BLaER1 treated with 17β-estradiol and CSF1 and Interleukin-3, amounts not matched to agents 10 nM and 100 nM (cell line): ENCODE measurements around the gene BNIPL.

ENCODE experiments used
- H3K27ac ChIP-seq, 11 experiments: shearing (Covaris generic); formaldehyde crosslinking; 2 replicates each; pipeline ENCODE4 v1.8.1; 2022
- H3K27me3 ChIP-seq, 11 experiments: shearing (Covaris generic); formaldehyde crosslinking; 2 replicates each; pipeline ENCODE4 v1.8.1; 2022
- H3K36me3 ChIP-seq, 11 experiments: shearing (Covaris generic); formaldehyde crosslinking; 2 replicates each; pipeline ENCODE4 v1.8.1; 2022
- H3K4me1 ChIP-seq, 10 experiments: shearing (Covaris generic); formaldehyde crosslinking; 2 replicates each; pipeline ENCODE4 v1.8.1; 2022
- H3K4me2 ChIP-seq, 11 experiments: shearing (Covaris generic); formaldehyde crosslinking; 2 replicates each; pipeline ENCODE4 v1.8.1; 2022
- H3K4me3 ChIP-seq, 10 experiments: shearing (Covaris generic); formaldehyde crosslinking; 2 replicates each; pipeline ENCODE4 v1.8.1; 2022
- H3K9ac ChIP-seq, 11 experiments: shearing (Covaris generic); formaldehyde crosslinking; 2 replicates each; pipeline ENCODE4 v1.8.1; 2022
- H3K9me3 ChIP-seq, 11 experiments: shearing (Covaris generic); formaldehyde crosslinking; replicated peaks in 1 of 11; 2 replicates each; pipeline ENCODE4 v1.8.1; 2022
- H4K20me1 ChIP-seq, 11 experiments: shearing (Covaris generic); formaldehyde crosslinking; 2 replicates each; pipeline ENCODE4 v1.8.1; 2022
- Cebpa-rat ChIP-seq, 11 experiments: shearing (Covaris generic); IDR thresholded peaks; 2 replicates each; pipeline ENCODE4 v1.8.1; 2022

The BNIPL gene

DNA sequence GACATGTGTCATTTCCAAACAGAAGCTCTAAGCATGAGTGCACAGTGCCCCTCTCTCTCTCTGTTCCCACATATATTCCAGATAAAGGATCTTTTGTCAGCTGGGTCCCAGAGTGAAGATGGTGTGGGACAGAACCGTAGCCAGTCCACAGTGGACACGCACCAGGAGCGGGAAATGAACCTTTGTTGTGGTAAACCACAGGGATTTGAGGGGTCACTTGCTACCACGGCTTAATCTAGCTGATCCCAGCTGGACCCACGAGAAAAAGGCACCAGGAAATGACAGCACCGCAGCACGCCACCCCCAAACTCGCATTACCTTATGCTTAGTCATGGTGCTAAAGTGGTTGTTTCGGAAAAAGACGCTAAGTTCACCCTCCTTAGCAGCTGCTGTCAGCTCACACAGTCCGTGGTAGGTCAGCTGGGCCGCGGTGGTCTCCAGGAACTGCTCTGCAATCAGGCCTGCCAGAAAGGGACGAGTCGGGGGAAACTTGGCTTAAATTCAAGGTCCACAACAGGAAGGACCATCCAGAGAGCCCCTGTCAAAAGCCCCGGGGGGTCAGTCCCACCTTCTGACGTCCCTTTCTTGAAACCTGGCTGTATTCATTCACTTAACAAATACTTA is 37.2 kb upstream of the BNIPL start:
- Histone ChIP-seq H3K4me1 (peaks cover 34 to 64% (median 56%) of the 10 kb centered on the region in 10 experiments), H3K9me3 (no peaks in the 10 kb centered on the region), H3K27ac (peak overlapping the region in 10 of 11 experiments; percentile 23 to 67 (median 58); a peak in 20 of 22 replicates), H3K9ac (peak overlapping the region; percentile 1 to 61 (median 37); a peak in 17 of 22 replicates), H4K20me1 (peaks cover 0 to 10% (median 0%) of the 10 kb centered on the region in 11 experiments; a peak in 2 of 22 replicates), H3K27me3 (no peaks in the 10 kb centered on the region), H3K36me3 (peaks cover 25 to 66% (median 42%) of the 10 kb centered on the region in 11 experiments), H3K4me3 (no peak overlapping the region), H3K4me2 (peak overlapping the region; percentile 16 to 97 (median 65); a peak in 20 of 22 replicates)
- TF ChIP-seq Cebpa-rat (IDR thresholded peaks at IDR 0.05) = no peak

DNA sequence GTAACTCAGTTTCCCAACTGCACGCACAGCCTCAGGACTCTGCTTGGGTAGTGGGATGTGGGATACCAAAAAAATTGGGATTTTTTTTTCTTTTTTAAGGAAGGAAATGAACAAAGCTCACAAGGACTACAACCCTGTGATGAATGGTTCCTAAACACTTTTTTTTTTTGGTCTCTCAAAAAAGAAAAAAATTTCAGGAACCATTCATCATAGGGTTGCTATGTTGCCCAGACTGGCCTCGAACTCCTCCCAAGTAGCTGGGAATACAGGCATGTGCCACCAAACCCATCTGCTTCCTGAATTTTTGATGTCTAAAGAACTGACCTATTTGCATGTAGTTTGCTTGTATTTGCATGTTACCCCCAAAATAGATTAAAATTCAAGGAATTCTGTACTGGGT is 36.5 kb upstream of the BNIPL start:
- TF ChIP-seq Cebpa-rat (IDR thresholded peaks at IDR 0.05) = no peak
- Histone ChIP-seq H3K4me3 (no peak overlapping the region), H3K27me3 (no peaks in the 10 kb centered on the region), H3K9ac (peak overlapping the region in 2 of 11 experiments; percentile 30 to 60; a peak in 2 of 22 replicates), H3K4me1 (peaks cover 42 to 72% (median 63%) of the 10 kb centered on the region in 10 experiments), H3K4me2 (peak overlapping the region; percentile 16 to 97 (median 65); a peak in 19 of 22 replicates), H4K20me1 (peaks cover 0 to 10% (median 0%) of the 10 kb centered on the region in 11 experiments; a peak in 2 of 22 replicates), H3K27ac (peak overlapping the region in 7 of 11 experiments; percentile 47 to 67 (median 59); a peak in 11 of 22 replicates), H3K36me3 (peaks cover 25 to 66% (median 42%) of the 10 kb centered on the region in 11 experiments), H3K9me3 (no peaks in the 10 kb centered on the region)

DNA sequence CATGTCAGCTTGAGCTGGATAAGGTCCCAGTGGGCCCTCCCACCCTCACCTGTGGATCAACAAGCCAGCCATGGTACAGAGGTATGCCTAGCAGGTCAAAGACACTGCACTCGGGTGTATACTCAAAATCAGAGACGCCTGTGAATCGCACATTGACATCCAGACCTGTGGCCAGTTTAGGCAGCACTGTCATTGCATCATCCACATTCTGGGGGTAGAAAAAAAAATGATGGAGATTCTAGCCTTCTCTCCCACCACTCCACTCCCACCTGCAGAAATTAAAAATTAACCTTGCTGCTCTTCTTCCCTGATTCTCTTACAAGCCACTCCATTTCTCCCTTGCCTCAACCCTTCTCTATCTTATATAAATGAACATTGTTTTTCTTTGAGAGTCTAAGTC is 36.0 kb upstream of the BNIPL start:
- Histone ChIP-seq H3K27ac (no peak overlapping the region; a peak in 1 of 22 replicates), H3K4me2 (peak overlapping the region in 6 of 11 experiments; percentile 65 to 97 (median 92); a peak in 12 of 22 replicates), H3K9ac (no peak overlapping the region), H3K4me3 (no peak overlapping the region), H3K27me3 (no peaks in the 10 kb centered on the region), H3K9me3 (no peaks in the 10 kb centered on the region), H3K36me3 (peaks cover 25 to 62% (median 42%) of the 10 kb centered on the region in 11 experiments), H3K4me1 (peaks cover 46 to 77% (median 68%) of the 10 kb centered on the region in 10 experiments), H4K20me1 (peaks cover 0 to 10% (median 0%) of the 10 kb centered on the region in 11 experiments; a peak in 2 of 22 replicates)
- 0 out of 22 replicates have a peak, but pooled peaks of 1 of the 11 experiments have one; percentile 30 for TF ChIP-seq Cebpa-rat (IDR thresholded peaks at IDR 0.05)

DNA sequence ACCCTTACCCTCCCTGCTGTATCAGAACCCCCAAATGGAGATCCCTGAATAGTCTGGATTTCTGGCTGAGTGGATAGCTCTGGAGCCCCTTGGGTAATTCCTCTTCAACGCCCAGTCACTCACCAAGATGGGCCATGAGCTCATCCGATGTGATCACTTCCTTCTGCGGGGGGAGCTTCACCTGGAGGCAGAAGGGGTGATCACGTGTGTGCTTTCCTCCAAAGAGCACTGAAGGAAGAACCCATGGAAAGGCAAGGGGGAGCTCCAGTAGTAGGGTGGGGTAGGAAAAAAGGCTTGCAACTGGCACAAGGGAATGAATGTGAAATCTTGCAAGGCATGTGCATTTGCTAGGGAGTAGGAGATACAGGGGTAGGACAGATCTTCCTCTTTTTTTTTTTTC is 34.8 kb upstream of the BNIPL start:
- peaks cover 25 to 61% (median 39%) of the 10 kb centered on the region in 11 experiments for H3K36me3 ChIP-seq
- no peak for TF ChIP-seq Cebpa-rat (IDR thresholded peaks at IDR 0.05)
- no peak overlapping the region for H3K4me3 ChIP-seq

DNA sequence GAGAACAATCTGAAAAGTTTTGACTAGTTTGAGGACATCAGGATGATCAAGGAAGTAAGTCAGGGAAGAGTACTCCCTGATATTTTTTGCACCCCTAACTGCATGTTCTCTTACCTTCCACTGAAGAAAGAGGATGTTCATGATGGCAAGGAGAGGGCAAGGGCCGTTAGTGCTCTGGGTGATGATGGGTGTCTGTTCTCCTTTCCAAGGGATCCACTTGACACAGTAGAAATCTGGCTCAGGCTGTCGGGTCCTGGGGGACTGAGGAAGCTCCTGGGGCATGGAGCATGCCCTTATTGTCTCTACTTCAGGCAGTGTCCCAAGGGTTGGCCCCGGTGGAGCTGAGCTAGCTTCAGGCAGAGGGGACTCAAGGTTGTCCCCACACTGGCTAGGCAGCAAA is 34.3 kb upstream of the BNIPL start:
- peak overlapping the region; percentile 83 to 97 (median 93); a peak in 21 of 22 replicates for H3K4me2 ChIP-seq
- H3K9ac ChIP-seq = peak overlapping the region in 4 of 11 experiments; percentile 24 to 82 (median 67); a peak in 3 of 22 replicates
- peaks cover 0 to 10% (median 0%) of the 10 kb centered on the region in 11 experiments; a peak in 2 of 22 replicates for H4K20me1 ChIP-seq
- H3K27me3 ChIP-seq = no peaks in the 10 kb centered on the region
- peaks cover 60 to 81% (median 77%) of the 10 kb centered on the region in 10 experiments for H3K4me1 ChIP-seq
- peak overlapping the region in 4 of 10 experiments; percentile 67 to 76 (median 73); a peak in 3 of 20 replicates for H3K4me3 ChIP-seq
- peak overlapping the region in 9 of 11 experiments; percentile 33 to 85 (median 71); a peak in 18 of 22 replicates for H3K27ac ChIP-seq
- no peaks in the 10 kb centered on the region for H3K9me3 ChIP-seq
- peaks cover 21 to 57% (median 35%) of the 10 kb centered on the region in 11 experiments for H3K36me3 ChIP-seq
- TF ChIP-seq Cebpa-rat (IDR thresholded peaks at IDR 0.05) = no peak

More for the DNA sequence above, 34.8 kb upstream of the BNIPL start:
- Histone ChIP-seq H3K27me3 (no peaks in the 10 kb centered on the region), H3K27ac (peak overlapping the region in 8 of 11 experiments; percentile 33 to 85 (median 74); a peak in 14 of 22 replicates), H3K9me3 (no peaks in the 10 kb centered on the region), H3K4me2 (peak overlapping the region in 8 of 11 experiments; percentile 83 to 97 (median 92); a peak in 16 of 22 replicates), H4K20me1 (peaks cover 0 to 10% (median 0%) of the 10 kb centered on the region in 11 experiments; a peak in 2 of 22 replicates), H3K9ac (peak overlapping the region in 1 of 11 experiments; percentile 82; a peak in 1 of 22 replicates), H3K4me1 (peaks cover 57 to 78% (median 74%) of the 10 kb centered on the region in 10 experiments)

DNA sequence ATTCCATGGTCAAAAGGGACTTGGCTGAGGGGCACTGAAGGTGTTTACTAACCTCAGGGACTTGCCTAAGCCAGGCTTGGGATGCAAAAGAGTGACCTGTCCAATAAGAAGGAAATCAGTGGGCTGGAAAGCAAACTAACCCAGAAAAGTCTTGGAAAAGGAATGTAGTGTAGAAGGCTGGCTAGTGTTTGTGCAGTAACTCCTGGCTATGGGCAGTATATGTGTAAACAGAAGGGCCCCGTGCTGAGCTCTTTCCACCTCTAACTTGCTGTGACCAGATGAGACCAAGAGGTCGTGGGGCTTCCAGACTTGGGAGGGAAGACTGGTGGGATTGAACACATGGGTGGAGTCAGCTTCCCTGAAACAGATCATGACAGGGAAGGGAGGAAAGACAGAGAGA is 33.8 kb upstream of the BNIPL start:
- Histone ChIP-seq H3K9me3 (no peaks in the 10 kb centered on the region), H3K4me2 (peak overlapping the region; percentile 83 to 97 (median 93)), H3K27me3 (no peaks in the 10 kb centered on the region), H3K9ac (peak overlapping the region in 9 of 11 experiments; percentile 24 to 82 (median 63); a peak in 15 of 22 replicates), H3K36me3 (peaks cover 15 to 51% (median 29%) of the 10 kb centered on the region in 11 experiments), H4K20me1 (peaks cover 0 to 10% (median 0%) of the 10 kb centered on the region in 11 experiments; a peak in 2 of 22 replicates), H3K4me3 (peak overlapping the region in 6 of 10 experiments; percentile 49 to 76 (median 70); a peak in 10 of 20 replicates), H3K27ac (peak overlapping the region in 10 of 11 experiments; percentile 33 to 85 (median 70); a peak in 19 of 22 replicates), H3K4me1 (peaks cover 66 to 87% (median 83%) of the 10 kb centered on the region in 10 experiments)
- no peak for TF ChIP-seq Cebpa-rat (IDR thresholded peaks at IDR 0.05)

DNA sequence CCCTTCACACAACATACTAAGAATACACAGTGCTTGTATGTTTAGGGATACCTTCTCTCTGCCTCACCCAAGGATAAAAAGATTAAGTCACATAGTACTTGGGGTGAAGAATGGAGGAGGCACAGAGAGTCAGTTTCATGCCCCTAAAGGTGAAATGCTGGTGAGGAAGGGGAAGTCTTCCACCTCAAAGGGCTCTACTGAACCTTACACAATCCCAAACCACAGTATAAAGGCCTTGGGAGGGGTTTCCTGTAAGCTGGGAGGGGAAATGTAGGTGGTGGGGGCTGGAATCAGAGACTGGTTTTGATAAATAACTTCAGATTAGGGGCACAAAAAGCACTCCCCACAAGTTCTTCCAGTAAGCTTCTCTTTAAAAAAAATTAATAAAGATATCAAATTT is 33.2 kb upstream of the BNIPL start:
- Histone ChIP-seq H3K4me2 (peak overlapping the region; percentile 83 to 97 (median 93)), H3K27me3 (no peaks in the 10 kb centered on the region), H3K9ac (peak overlapping the region; percentile 25 to 84 (median 63); a peak in 19 of 22 replicates), H3K9me3 (no peaks in the 10 kb centered on the region), H3K4me3 (peak overlapping the region in 9 of 10 experiments; percentile 5 to 76 (median 50); a peak in 15 of 20 replicates), H4K20me1 (peaks cover 0 to 10% (median 0%) of the 10 kb centered on the region in 11 experiments; a peak in 2 of 22 replicates), H3K27ac (peak overlapping the region in 10 of 11 experiments; percentile 33 to 85 (median 70); a peak in 19 of 22 replicates), H3K4me1 (peaks cover 70 to 92% (median 87%) of the 10 kb centered on the region in 10 experiments), H3K36me3 (peaks cover 9 to 45% (median 25%) of the 10 kb centered on the region in 11 experiments)
- TF ChIP-seq Cebpa-rat (IDR thresholded peaks at IDR 0.05) = peak in 1 of 11 experiments; percentile 29; a peak in 1 of 22 replicates

DNA sequence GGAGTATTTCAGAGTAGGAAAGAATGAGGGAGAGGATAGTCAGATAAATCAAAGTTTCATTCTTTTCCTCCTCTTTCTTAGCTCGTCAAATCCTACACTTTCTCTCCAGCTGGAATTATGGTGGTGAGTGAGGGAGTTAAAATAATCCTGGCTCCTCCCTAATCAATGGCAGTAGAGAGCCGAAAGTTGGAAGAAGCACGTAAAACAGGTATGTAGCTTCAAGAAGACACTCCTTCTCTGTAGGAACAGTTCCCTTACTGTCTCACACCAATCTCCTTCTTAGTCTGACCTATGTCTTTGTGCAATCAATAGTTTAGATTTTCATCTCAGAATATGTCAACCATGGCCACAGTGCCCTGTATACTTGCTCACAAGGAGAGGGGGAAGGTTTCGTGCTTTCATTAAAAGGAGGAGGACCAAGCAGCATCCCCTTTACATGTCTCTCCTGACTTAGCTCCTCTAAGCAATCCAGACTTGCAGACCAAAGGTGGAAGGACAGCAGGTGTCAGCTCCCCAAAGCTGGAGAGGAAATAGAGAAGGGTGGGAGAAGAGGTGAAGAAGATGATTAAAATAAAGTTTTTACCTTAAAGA is 30.6 kb upstream of the BNIPL start:
- Histone ChIP-seq H4K20me1 (peaks cover 0 to 10% (median 0%) of the 10 kb centered on the region in 11 experiments; a peak in 2 of 22 replicates), H3K4me2 (peak overlapping the region; percentile 83 to 97 (median 93)), H3K27ac (peak overlapping the region; percentile 63 to 90 (median 82); a peak in 21 of 22 replicates), H3K9me3 (no peaks in the 10 kb centered on the region), H3K9ac (peak overlapping the region; percentile 75 to 87 (median 82)), H3K4me1 (peaks cover 78 to 93% (median 87%) of the 10 kb centered on the region in 10 experiments), H3K36me3 (peaks cover 0 to 27% (median 12%) of the 10 kb centered on the region in 11 experiments; a peak in 12 of 22 replicates), H3K27me3 (no peaks in the 10 kb centered on the region), H3K4me3 (peak overlapping the region; percentile 63 to 76 (median 68))
- no peak for TF ChIP-seq Cebpa-rat (IDR thresholded peaks at IDR 0.05)
